Endometrial microvascular endothelial cells (primary cell): Measurements from ENCODE around the gene RASAL1. TPM values are rescaled to one million over a fixed set of nuclear protein-coding genes. Genes with fewer than 3 reads are reported as not detected.

Experiments
- in situ Hi-C: cut with HindIII; loops from 2 replicates; pipeline ENCODE4 v1.10.0; 2017; ENCODE audit warnings: low sequenced_read_pairs, low pct_unique_long_range_greater_than_20kb; ENCODE audit errors: inconsistent ontology term
- total RNA-seq: library from RNA; depleted of rRNA; stranded (reverse); fragments of >200 nt; gene quantifications from one replicate; pipeline ENCODE4 v1.2.3, GENCODE V29; 2015; ENCODE audit errors: inconsistent ontology term

The RASAL1 gene
- total RNA-seq, 1 donor from 2014 or later: not detected

- in situ Hi-C loops: loop anchor here (25.0 kb wide), 1 partner anchor 103 kb away; the partner anchor contains the start of gene DTX1
Observed at GRCh38 chr12:113165521-113166450, 30.2 kb upstream of the RASAL1 start.

GRCh38 chr12:113164014-113164413 lies 28.5 kb upstream of the RASAL1 start:
- in situ Hi-C loops: loop anchor here (25.0 kb wide), 1 partner anchor 102 kb away; the partner anchor contains the start of gene DTX1

- in situ Hi-C loops: loop anchor here (25.0 kb wide), 1 partner anchor 101 kb away; the partner anchor contains the start of gene DTX1
Observed at GRCh38 chr12:113163030-113163360, 27.4 kb upstream of the RASAL1 start.

- in situ Hi-C loops: loop anchor here (25.0 kb wide), 1 partner anchor 100 kb away; the partner anchor contains the start of gene DTX1
Observed at GRCh38 chr12:113162102-113163029, 26.8 kb upstream of the RASAL1 start.

GRCh38 chr12:113161415-113162016 lies 26.0 kb upstream of the RASAL1 start:
- in situ Hi-C loops: loop anchor here (25.0 kb wide), 1 partner anchor 99 kb away; the partner anchor contains the start of gene DTX1

- in situ Hi-C loops: loop anchor here (25.0 kb wide), 1 partner anchor 98 kb away; the partner anchor contains the start of gene DTX1
Observed at GRCh38 chr12:113159937-113160336, 24.4 kb upstream of the RASAL1 start.

GRCh38 chr12:113158439-113159203 lies 23.1 kb upstream of the RASAL1 start:
- in situ Hi-C loops: loop anchor here (25.0 kb wide), 1 partner anchor 96 kb away; the partner anchor contains the start of gene DTX1

- in situ Hi-C loops: loop anchor here (25.0 kb wide), 1 partner anchor 95 kb away; the partner anchor contains the start of gene DTX1
Observed at GRCh38 chr12:113157218-113157859, 21.8 kb upstream of the RASAL1 start.

GRCh38 chr12:113155646-113156045 lies 20.1 kb upstream of the RASAL1 start:
- in situ Hi-C loops: loop anchor here (25.0 kb wide), 1 partner anchor 93 kb away; the partner anchor contains the start of gene DTX1

GRCh38 chr12:113155060-113155459 lies 19.5 kb upstream of the RASAL1 start:
- in situ Hi-C loops: loop anchor here (25.0 kb wide), 1 partner anchor 93 kb away; the partner anchor contains the start of gene DTX1

- in situ Hi-C loops: loop anchor here (25.0 kb wide), 1 partner anchor 92 kb away; the partner anchor contains the start of gene DTX1
Observed at GRCh38 chr12:113154351-113154973, 18.9 kb upstream of the RASAL1 start.

GRCh38 chr12:113152835-113153814 lies 17.6 kb upstream of the RASAL1 start:
- in situ Hi-C loops: loop anchor here (25.0 kb wide), 1 partner anchor 91 kb away; the partner anchor contains the start of gene DTX1

- in situ Hi-C loops: loop anchor here (25.0 kb wide), 1 partner anchor 90 kb away; the partner anchor contains the start of gene DTX1
Observed at GRCh38 chr12:113152196-113152834, 16.8 kb upstream of the RASAL1 start.

- in situ Hi-C loops: loop anchor here (25.0 kb wide), 1 partner anchor 89 kb away; the partner anchor contains the start of gene DTX1
Observed at GRCh38 chr12:113151655-113152054, 16.1 kb upstream of the RASAL1 start.
